ENCODE data around the gene YIPF2. TPM values are rescaled to one million over a fixed set of nuclear protein-coding genes. Genes with fewer than 3 reads are reported as not detected.

YIPF2 gene
- total RNA-seq, 1 donor from 2014 or later: 54.7 TPM

- DNase-seq: peak; percentile 91
Measured at GRCh38 chr19:10936661-10937084, 8.2 kb upstream of the YIPF2 start.

GRCh38 chr19:10935371-10936059, 7.1 kb upstream of the YIPF2 start:
- no peak for DNase-seq

DNA sequence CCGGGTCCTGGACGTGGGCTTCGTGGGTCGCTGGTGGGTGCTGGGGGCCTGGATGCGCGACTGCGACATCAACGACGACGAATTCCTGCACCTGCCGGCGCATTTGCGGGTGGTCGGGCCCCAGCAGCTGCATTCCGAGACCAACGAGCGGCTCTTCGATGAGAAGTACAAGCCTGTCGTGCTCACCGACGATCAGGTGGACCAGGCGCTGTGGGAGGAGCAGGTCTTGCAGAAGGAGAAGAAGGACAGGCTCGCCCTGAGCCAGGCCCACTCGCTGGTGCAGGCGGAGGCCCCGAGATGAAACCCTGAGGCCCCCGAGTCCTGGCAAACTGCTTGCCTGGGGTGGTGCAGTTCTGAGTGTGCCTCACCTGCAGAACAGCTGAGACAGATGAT, 959 bp upstream of the YIPF2 start:
- no peak for DNase-seq

DNA sequence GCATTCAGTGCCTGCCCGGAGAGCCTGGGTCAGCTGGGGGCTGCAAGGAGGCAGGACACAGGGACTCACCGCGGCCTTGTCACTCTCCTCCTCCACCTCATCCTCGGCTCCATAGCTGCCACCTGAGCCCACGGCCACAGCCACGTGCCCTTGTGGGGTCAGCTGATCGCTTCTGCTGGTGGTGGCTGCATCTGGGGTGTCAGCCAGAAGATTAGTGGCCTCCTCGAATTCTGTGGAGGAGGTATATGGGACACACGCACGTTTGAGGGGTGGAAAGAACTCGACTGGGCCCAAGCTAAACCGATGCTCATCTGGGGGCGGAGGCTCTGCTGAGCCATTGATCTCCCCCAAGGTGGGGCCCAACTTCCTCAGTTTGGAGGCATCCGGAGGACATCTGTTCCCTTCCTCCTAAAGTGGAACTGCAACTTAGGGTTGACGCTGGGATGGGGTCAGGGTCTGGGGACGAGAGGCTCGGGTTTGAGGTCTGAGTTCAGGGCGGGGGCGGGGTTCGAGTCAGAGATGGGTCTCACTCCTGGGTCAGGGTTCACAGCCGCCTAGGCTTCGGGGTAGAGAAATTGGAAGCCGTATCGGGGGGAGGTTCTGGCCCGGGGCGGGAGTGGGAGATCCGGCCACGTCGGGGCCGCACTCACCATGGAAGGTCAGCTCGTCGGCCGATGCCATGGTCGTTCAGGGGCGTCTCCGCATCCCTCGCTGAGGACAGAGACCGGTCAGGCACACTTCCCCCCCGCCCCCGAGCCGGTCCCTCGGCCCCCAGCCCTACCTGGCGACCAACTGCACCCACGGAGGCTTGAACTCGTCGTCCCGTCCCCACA, 493 bp downstream of the YIPF2 start:
- no peak for DNase-seq

DNA sequence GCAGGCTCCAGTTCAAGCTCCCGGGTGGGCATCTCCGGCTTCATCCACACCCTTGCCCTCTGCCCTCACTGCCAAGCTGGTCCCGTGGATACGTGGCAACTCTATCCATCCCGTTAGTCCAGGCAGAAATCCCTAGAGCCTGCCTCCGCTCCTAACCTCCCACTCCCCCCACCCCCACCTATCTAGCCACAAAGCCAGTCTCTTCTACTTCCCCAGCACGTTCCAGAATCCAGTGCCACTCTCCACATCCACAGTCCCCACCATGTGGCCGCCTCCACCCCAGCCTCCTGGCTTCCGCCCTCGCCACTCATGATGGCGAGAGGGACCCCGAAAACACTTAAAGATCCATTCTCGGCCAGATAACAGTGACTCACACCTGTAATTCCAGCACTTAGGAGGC, 3.8 kb downstream of the YIPF2 start:
- DNase-seq: no peak

GRCh38 chr19:10923260-10924112, 5.0 kb downstream of the YIPF2 start:
- no peak for DNase-seq

GRCh38 chr19:10922638-10923014, 5.8 kb downstream of the YIPF2 start:
- no peak for DNase-seq

- DNase-seq: no peak
Measured at GRCh38 chr19:10921910-10922637, 6.4 kb downstream of the YIPF2 start.

GRCh38 chr19:10921199-10921909, 7.1 kb downstream of the YIPF2 start:
- no peak for DNase-seq

GRCh38 chr19:10920781-10921180, 7.7 kb downstream of the YIPF2 start:
- DNase-seq: no peak

GRCh38 chr19:10920288-10920655, 8.2 kb downstream of the YIPF2 start:
- DNase-seq: no peak

GRCh38 chr19:10919352-10920287, 8.8 kb downstream of the YIPF2 start:
- DNase-seq: no peak

GRCh38 chr19:10918359-10918758, 10.1 kb downstream of the YIPF2 start:
- no peak for DNase-seq

DNA sequence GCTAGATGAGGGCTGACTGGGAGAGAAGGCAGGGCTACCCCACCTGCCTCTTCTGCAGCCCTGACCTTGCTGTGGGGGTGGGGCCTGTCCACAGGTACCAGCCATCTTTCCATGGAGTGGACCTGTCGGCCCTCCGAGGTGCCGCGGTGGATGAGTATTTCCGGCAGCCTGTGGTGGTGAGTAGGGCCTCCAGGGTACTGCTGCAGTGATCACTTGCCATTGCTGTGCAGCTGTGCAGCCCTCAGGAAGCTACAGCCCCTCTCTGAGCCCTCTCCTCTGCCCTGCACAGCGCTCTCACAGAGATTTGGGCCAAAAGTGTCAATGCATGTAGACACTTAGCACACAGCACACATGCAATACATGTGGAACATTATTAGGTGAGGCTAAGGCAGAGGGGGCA, 11.8 kb downstream of the YIPF2 start:
- DNase-seq: no peak

GRCh38 chr19:10915130-10916091, 13.0 kb downstream of the YIPF2 start:
- peak; percentile 89 for DNase-seq

GRCh38 chr19:10913716-10914340, 14.6 kb downstream of the YIPF2 start:
- DNase-seq: no peak

- no peak for DNase-seq
Measured at GRCh38 chr19:10912619-10913018, 15.8 kb downstream of the YIPF2 start.

- DNase-seq: no peak
Measured at GRCh38 chr19:10911579-10912363, 16.7 kb downstream of the YIPF2 start.

All from tongue (tissue), 2 donors.